Right atrium auricular region (tissue), 2 donors: ENCODE data around the gene CEP41. TPM values are rescaled to one million over a fixed set of nuclear protein-coding genes. Genes with fewer than 3 reads are reported as not detected.

ENCODE experiments used
- DNase-seq: peaks from one replicate; pipeline ENCODE4 v3.0.0-alpha.2; 2019; ENCODE audit warnings: low spot score
- H3K27ac ChIP-seq, 2 donors: fragments of 200-600 bp; sonication (generic); 1 replicate in 1 of 2; 2 replicates in 1 of 2; pipeline ENCODE4 v1.5.1; 2016 to 2019
- H3K27me3 ChIP-seq, 2 donors: fragments of 200-600 bp; sonication (generic); one replicate each; pipeline versions ENCODE4 v1.5.1 to v1.6.0; 2017 to 2019
- H3K36me3 ChIP-seq: fragments of 200-600 bp; sonication (generic); one replicate; pipeline ENCODE4 v1.5.1; 2016
- H3K4me1 ChIP-seq, 2 donors: fragments of 200-600 bp; sonication (generic); one replicate each; pipeline versions ENCODE4 v1.5.1 to v1.6.0; 2017 to 2019
- H3K4me3 ChIP-seq, 2 donors: fragments of 200-600 bp; sonication (generic); 1 replicate in 1 of 2; 2 replicates in 1 of 2; pipeline ENCODE4 v1.5.1; 2017 to 2019; ENCODE audit warnings: mild to moderate bottlenecking in 1 of 2, moderate library complexity in 1 of 2
- H3K9me3 ChIP-seq, 2 donors: fragments of 200-600 bp; sonication (generic); one replicate each; pipeline ENCODE4 v1.5.1; 2019
- total RNA-seq, 2 donors: library from RNA; depleted of rRNA; stranded (reverse); fragments of >200 nt; gene quantifications; one replicate each; pipeline ENCODE4 v1.1.0, GENCODE V29; 2016
- TF ChIP-seq, protein P1 (sequence below), 2 donors: fragments of 200-600 bp; sonication (generic); IDR thresholded peaks; one replicate each; pipeline ENCODE4 v1.5.1; 2019; ENCODE audit warnings: antibody characterized with exemption in 2 of 2

CEP41 gene
- total RNA-seq, 2 donors from 2014 or later: 1.5 to 5.5 TPM

DNA sequence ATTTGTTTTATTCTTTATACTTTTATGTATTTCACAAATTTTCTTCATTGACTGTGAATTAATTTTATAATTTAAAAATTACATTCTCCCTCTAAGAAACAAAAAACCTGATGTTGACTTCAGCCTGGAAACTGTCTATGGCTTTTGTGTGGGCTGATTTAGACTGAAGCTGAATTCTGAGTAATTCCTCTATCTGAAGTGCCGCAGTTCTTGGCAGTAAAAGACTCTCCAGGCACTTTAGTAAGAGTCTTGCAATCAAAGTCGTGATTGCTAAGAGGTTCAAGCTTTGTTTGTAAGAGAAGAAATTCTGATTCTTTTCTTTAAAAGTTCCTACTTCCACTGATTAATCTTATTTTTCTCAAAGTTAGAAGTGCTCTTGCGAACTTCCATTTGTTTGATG, 3.4 kb upstream of the CEP41 start:
- no peak overlapping the region for H3K4me3 ChIP-seq
- H3K27ac ChIP-seq: no peak overlapping the region
- DNase-seq: no peak
- H3K4me1 ChIP-seq: peaks cover 0 to 16% of the 10 kb centered on the region in 2 donors
- H3K36me3 ChIP-seq: no peaks in the 10 kb centered on the region
- TF ChIP-seq, protein P1, sequence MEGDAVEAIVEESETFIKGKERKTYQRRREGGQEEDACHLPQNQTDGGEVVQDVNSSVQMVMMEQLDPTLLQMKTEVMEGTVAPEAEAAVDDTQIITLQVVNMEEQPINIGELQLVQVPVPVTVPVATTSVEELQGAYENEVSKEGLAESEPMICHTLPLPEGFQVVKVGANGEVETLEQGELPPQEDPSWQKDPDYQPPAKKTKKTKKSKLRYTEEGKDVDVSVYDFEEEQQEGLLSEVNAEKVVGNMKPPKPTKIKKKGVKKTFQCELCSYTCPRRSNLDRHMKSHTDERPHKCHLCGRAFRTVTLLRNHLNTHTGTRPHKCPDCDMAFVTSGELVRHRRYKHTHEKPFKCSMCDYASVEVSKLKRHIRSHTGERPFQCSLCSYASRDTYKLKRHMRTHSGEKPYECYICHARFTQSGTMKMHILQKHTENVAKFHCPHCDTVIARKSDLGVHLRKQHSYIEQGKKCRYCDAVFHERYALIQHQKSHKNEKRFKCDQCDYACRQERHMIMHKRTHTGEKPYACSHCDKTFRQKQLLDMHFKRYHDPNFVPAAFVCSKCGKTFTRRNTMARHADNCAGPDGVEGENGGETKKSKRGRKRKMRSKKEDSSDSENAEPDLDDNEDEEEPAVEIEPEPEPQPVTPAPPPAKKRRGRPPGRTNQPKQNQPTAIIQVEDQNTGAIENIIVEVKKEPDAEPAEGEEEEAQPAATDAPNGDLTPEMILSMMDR (IDR thresholded peaks at IDR 0.05): no peak
- peaks cover 0 to 5% of the 10 kb centered on the region in 2 donors for H3K9me3 ChIP-seq
- no peaks in the 10 kb centered on the region for H3K27me3 ChIP-seq

GRCh38 chr7:130442601-130443000, 1.8 kb upstream of the CEP41 start:
- TF ChIP-seq, protein P1 (IDR thresholded peaks at IDR 0.05): no peak
- Histone ChIP-seq H3K9me3 (no peaks in the 10 kb centered on the region), H3K27me3 (no peaks in the 10 kb centered on the region), H3K36me3 (no peaks in the 10 kb centered on the region), H3K4me1 (peaks cover 0 to 16% of the 10 kb centered on the region in 2 donors), H3K4me3 (no peak overlapping the region), H3K27ac (no peak overlapping the region)
- DNase-seq: no peak

DNA sequence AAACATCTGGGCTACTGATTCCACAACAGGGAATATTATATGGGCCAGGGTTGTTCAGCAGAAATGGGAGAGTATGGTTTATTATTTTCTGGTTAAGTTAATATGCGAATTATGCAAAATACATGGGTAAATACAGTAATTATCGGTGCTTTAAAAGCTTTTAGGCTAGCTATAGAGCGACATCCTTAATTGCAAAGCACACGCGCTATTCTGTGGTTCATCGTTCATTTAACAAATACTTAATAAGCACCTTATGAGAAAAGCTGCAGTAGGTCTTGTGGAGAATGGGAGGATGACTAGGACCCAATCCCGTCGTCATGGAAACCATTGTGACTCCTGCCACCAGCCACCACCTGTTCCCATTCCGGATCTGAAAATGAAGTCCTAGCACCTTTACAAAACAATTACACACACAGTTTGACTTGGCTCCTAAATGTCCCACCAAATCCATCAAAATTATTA, 623 bp upstream of the CEP41 start:
- no peaks in the 10 kb centered on the region for H3K9me3 ChIP-seq
- H3K4me3 ChIP-seq: peak overlapping the region; percentile 71 to 75
- peak overlapping the region; percentile 82 to 86 for H3K27ac ChIP-seq
- peaks cover 0 to 16% of the 10 kb centered on the region in 2 donors for H3K4me1 ChIP-seq
- H3K36me3 ChIP-seq: no peaks in the 10 kb centered on the region
- no peak for DNase-seq
- TF ChIP-seq, protein P1 (IDR thresholded peaks at IDR 0.05): no peak
- no peaks in the 10 kb centered on the region for H3K27me3 ChIP-seq

DNA sequence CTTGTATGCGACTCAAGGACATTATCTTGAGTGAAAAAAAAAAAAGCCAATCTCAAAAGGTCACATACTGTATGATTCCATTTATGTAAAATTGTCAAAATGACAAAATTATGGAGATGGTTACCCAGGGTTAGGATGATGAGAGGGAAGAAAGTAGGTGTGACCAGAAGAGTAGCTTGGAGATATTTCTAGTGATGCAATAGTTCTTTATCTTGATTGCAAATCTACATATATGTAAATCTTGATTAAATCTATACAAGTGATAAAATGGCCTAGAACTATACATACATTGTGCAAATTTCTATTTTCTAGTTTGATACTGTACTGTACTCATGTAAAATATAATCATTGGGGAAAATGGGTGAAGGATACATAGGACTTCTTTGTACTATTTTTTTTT, 4.6 kb downstream of the CEP41 start:
- no peaks in the 10 kb centered on the region for H3K9me3 ChIP-seq
- H3K27me3 ChIP-seq: no peaks in the 10 kb centered on the region
- DNase-seq: no peak
- TF ChIP-seq, protein P1 (IDR thresholded peaks at IDR 0.05): no peak
- peaks cover 0 to 11% of the 10 kb centered on the region in 2 donors for H3K4me1 ChIP-seq
- H3K36me3 ChIP-seq: no peaks in the 10 kb centered on the region
- H3K27ac ChIP-seq: no peak overlapping the region
- no peak overlapping the region for H3K4me3 ChIP-seq

DNA sequence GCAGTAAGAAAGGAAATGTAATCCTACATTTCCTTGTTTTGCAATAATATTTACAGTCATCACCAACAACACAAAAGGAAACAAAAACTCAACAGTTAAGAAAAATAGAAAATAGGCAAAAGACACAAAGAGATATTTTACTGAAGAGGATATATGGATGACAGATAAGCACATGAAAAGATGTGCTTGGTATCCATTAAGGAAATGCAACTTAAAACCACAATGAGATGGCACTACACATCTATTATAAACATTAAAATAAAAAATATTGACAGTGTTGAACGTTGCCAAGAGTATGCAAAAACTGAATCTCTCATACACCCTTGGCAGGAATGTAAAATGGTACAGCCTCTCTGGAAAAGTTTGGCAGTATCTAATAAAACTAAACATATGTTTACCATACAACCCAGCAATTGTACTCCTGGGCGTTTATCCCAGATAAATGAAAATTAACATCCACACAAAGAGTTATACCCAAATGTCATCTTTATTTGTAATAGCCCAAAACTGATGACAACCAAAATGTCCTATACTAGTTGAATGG, 5.4 kb downstream of the CEP41 start:
- H3K9me3 ChIP-seq: no peaks in the 10 kb centered on the region
- no peak for DNase-seq
- H3K4me1 ChIP-seq: peaks cover 0 to 18% of the 10 kb centered on the region in 2 donors
- H3K27me3 ChIP-seq: no peaks in the 10 kb centered on the region
- no peak overlapping the region for H3K27ac ChIP-seq
- H3K36me3 ChIP-seq: no peaks in the 10 kb centered on the region
- TF ChIP-seq, protein P1 (IDR thresholded peaks at IDR 0.05): no peak
- no peak overlapping the region for H3K4me3 ChIP-seq

GRCh38 chr7:130433301-130433700, 7.5 kb downstream of the CEP41 start:
- H3K4me3 ChIP-seq: no peak overlapping the region
- DNase-seq: no peak
- H3K9me3 ChIP-seq: no peaks in the 10 kb centered on the region
- TF ChIP-seq, protein P1 (IDR thresholded peaks at IDR 0.05): no peak
- no peaks in the 10 kb centered on the region for H3K36me3 ChIP-seq
- no peak overlapping the region for H3K27ac ChIP-seq
- H3K4me1 ChIP-seq: peaks cover 0 to 16% of the 10 kb centered on the region in 2 donors
- no peaks in the 10 kb centered on the region for H3K27me3 ChIP-seq
